Activated naive CD8-positive, alpha-beta T cell treated with anti-CD3 and anti-CD28 coated beads, Interleukin-2, amount 10 ng/mL, durations not matched to agents 7 days and 5 days (primary cell): Measurements from ENCODE around the gene RNF224. TPM values are rescaled to one million over a fixed set of nuclear protein-coding genes. Genes with fewer than 3 reads are reported as not detected.
"Not testable (repeated sequence)": the region's sequence is repeated elsewhere in the genome, so short reads cannot be mapped to it uniquely, and the experiment has no call there.

ENCODE experiments used
- ATAC-seq: fragments of 150-1000 bp; cut with Tn5 transposase; one replicate; pipeline ENCODE4 v1.10.0; 2021; ENCODE audit warnings: low read depth, moderate library complexity
- POLR2A ChIA-PET: fragments of 350-600 bp; sonication (Branson Sonifier 250); formaldehyde crosslinking; loops from one replicate; lab custom pipeline; 2021; ENCODE audit warnings: antibody characterized with exemption; lab: Charles Lee
- DNase-seq: peaks from one replicate; pipeline ENCODE4 v3.0.0; 2021
- H3K27ac Mint-ChIP-seq: one replicate; pipeline ENCODE4 v1.8.0; 2022; ENCODE audit warnings: mild to moderate bottlenecking, mixed read lengths
- H3K27me3 Mint-ChIP-seq: one replicate; pipeline ENCODE4 v1.8.0; 2022; ENCODE audit warnings: mild to moderate bottlenecking, moderate library complexity, mixed read lengths
- H3K36me3 Mint-ChIP-seq: one replicate; pipeline ENCODE4 v1.8.0; 2021; ENCODE audit warnings: mild to moderate bottlenecking, mixed read lengths
- H3K4me1 Mint-ChIP-seq: one replicate; pipeline ENCODE4 v1.8.0; 2021; ENCODE audit warnings: mixed read lengths
- H3K4me3 Mint-ChIP-seq: one replicate; pipeline ENCODE4 v1.8.0; 2022; ENCODE audit warnings: mild to moderate bottlenecking, moderate library complexity, mixed read lengths
- H3K9me3 Mint-ChIP-seq: one replicate; pipeline ENCODE4 v1.8.0; 2021; ENCODE audit warnings: mixed read lengths
- total RNA-seq, 2 experiments: library from RNA; stranded (reverse); gene quantifications; one replicate each; pipeline ENCODE4 v1.2.3, GENCODE V29; 2021

Gene RNF224
- total RNA-seq, 2 experiments from 2014 or later: not detected

- not testable (repeated sequence) for ATAC-seq, H3K27ac Mint-ChIP-seq, DNase-seq, H3K27me3 Mint-ChIP-seq, H3K9me3 Mint-ChIP-seq, H3K4me3 Mint-ChIP-seq
- POLR2A ChIA-PET: interaction anchor here (0.9 to 6.7 kb wide), 4 partner anchors 11 to 173 kb away, joined by 3 to 171 read pairs (median 4); partner anchors contain the start of genes NELFB, RNF208, SAPCD2 and STPG3
- Mint-ChIP-seq H3K36me3 (peaks cover 20% of the 10 kb centered on the region), H3K4me1 (peaks cover 23% of the 10 kb centered on the region)
Observed at GRCh38 chr9:137243266-137243625, 15.9 kb downstream of the RNF224 start.

DNA sequence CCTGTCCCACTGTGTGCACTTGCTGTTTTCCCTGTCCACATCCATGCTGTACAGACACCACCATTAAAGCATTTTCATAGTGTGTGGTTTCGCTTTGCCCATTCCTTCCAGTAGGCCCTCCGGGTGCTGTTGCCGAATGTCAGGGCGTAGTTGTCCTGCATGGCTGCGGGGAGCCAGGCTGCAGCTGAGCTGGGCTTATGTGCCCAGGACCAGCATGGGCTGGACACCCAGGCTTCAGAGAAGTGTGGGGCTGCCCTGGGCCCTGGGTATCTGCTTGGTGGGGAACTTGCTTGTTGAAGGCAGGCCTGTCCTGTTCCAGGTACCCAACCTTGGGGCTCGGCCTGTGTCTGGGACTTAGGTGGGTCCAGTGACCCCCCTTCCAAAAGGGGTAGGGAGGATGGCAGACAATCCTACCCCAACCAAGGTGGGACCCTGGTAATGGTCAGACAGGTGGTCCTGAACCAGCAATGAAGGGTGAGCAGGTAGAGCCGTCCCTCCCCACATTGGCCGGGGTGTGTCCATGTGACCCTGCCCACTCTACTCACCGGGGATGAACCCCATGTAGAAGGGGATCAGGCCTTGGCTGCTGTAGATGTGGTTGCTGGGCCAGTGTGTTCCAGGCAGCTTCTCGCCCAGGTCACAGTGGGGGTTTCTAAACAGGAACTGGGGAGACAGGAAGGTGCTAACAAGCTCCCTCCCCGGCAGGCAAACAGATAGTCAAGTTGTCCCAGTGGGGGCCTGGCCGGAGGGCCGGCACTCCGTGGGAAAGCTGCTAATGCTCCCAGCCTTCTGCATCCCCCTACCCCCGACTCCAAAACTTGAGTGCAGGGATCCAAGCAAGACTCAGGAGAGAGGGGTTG is 16.6 kb downstream of the RNF224 start:
- Mint-ChIP-seq H3K4me1 (peaks cover 21% of the 10 kb centered on the region), H3K27me3 (no peaks in the 10 kb centered on the region), H3K36me3 (peaks cover 20% of the 10 kb centered on the region), H3K27ac (peak overlapping the region; percentile 54), H3K9me3 (no peaks in the 10 kb centered on the region), H3K4me3 (no peak overlapping the region)
- ATAC-seq (no peak), DNase-seq (no peak)
- POLR2A ChIA-PET: interaction anchor here (1.7 to 6.7 kb wide), 2 partner anchors 10 to 174 kb away, joined by 5 to 171 read pairs; partner anchors contain the start of genes NELFB, SAPCD2 and STPG3

DNA sequence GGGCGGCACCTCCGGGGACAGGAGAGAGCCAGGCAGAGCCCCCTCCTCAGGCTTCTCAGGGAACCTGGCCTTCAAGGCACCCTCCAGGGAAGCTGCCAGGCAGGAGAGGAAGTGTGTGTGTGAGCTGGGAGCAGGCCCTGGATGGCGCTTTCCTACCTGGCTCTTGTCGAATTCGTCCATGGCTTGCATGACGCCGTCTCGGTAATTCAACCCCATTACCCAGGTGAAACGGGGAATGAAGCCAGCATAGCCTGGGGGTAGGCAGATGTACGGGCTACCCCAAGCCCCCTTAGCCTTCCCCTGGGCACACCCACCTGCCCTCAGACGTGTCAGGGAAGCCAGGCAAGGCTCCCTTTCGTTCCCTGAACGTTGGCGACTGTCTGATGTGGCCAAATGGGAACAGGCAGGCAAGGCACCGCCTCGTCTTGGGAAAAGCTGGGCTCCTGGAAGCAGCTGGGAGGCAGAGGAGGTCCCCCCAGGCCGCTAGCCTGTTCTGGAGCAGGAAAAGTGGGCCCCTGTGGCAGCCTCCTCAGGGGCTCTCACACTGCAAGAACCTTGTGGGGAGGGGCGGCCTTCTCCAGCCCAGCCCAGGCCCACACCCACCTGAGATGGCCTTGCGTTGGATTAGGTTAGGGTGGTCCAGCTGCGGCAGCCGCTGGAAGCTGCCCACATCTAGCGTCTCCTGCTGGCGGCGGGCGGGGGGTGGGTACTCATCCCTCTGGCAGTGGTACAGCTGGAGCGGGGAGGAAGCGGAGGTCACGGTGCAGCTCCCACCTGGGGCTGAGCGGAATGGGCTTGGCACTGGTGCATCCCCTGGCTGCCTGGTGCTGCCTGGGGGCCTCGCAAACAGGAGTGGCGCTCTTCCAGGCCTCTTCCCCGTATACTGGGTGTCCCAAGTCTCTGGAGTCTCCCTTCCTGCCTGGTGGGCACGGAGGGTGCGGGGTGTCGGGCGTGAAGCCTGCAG is 17.5 kb downstream of the RNF224 start:
- no peak for DNase-seq
- no peak for ATAC-seq
- H3K27ac Mint-ChIP-seq: peak overlapping the region; percentile 54
- POLR2A ChIA-PET: interaction anchor here (6.7 kb wide), 1 partner anchor 10 kb away, joined by 171 read pairs; the partner anchor contains the start of genes NELFB and STPG3
- H3K27me3 Mint-ChIP-seq: no peaks in the 10 kb centered on the region
- H3K4me3 Mint-ChIP-seq: no peak overlapping the region
- peaks cover 18% of the 10 kb centered on the region for H3K4me1 Mint-ChIP-seq
- peaks cover 20% of the 10 kb centered on the region for H3K36me3 Mint-ChIP-seq
- H3K9me3 Mint-ChIP-seq: no peaks in the 10 kb centered on the region

DNA sequence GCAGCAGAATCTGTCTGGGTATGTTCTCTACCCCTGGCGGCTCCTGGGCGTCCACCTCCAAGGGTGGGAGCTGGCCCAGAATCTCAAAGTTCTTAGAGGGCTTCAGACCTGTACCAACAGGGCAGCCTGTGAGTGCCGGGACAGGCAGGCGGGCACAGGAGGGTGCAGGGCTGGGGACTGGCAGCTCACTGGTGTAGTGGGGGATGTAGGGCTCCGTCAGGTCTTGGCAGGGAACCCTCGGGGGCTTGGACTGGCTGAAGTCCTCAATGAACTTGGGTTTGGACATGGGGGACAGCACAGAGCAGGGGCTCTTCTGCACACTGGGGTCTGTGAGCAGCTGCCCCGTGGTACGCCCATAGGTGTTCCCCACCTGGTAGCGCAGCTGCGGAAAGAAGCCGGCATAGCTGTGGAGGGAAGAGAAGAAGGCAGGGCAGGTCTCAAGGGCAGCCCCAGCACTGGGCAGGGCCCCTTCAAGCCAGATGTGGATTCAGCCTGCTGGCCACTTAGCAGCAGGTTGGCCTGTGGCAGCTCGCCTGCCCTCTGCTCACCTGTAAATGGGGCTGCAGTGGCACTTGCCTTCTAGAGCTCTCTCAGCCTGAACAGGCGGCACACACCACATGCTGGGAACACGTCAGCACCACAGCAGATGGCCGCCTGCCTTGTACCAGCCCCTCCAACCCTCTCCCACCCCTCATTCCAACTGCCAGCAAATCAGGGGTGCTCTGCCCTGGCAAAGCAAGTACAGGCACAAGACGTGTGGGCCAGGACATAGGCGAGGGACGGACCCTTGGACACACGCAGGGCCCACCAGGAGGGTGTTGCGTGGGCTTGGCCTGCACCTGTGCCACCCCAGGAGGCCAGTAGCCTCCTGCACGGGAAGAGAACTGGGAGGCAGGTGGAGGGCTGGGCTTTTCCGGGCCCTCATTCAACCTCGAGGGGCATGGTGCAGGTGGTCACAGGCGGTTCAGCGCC is 18.4 kb downstream of the RNF224 start:
- Mint-ChIP-seq H3K36me3 (peaks cover 20% of the 10 kb centered on the region), H3K4me3 (no peak overlapping the region), H3K27me3 (no peaks in the 10 kb centered on the region), H3K9me3 (no peaks in the 10 kb centered on the region), H3K4me1 (peaks cover 16% of the 10 kb centered on the region), H3K27ac (no peak overlapping the region)
- POLR2A ChIA-PET: interaction anchor here (6.7 kb wide), 1 partner anchor 9 kb away, joined by 171 read pairs; the partner anchor contains the start of genes NELFB and STPG3
- no peak for ATAC-seq
- DNase-seq: peak; percentile 36

- Mint-ChIP-seq H3K27me3 (no peaks in the 10 kb centered on the region), H3K4me3 (no peak overlapping the region), H3K36me3 (peaks cover 13% of the 10 kb centered on the region), H3K4me1 (peaks cover 15% of the 10 kb centered on the region), H3K27ac (no peak overlapping the region), H3K9me3 (no peaks in the 10 kb centered on the region)
- ATAC-seq (no peak), DNase-seq (no peak)
- POLR2A ChIA-PET: interaction anchor here (1.2 kb wide), 1 partner anchor 21 kb away, joined by 3 read pairs; the partner anchor contains the start of gene RNF224
Observed at GRCh38 chr9:137247135-137247915, 20.0 kb downstream of the RNF224 start.

GRCh38 chr9:137247916-137248175 is 20.5 kb downstream of the RNF224 start:
- DNase-seq: no peak
- H3K4me3 Mint-ChIP-seq: no peak overlapping the region
- H3K36me3 Mint-ChIP-seq: peaks cover 8% of the 10 kb centered on the region
- no peaks in the 10 kb centered on the region for H3K27me3 Mint-ChIP-seq
- peaks cover 10% of the 10 kb centered on the region for H3K4me1 Mint-ChIP-seq
- no peaks in the 10 kb centered on the region for H3K9me3 Mint-ChIP-seq
- no peak for ATAC-seq
- no peak overlapping the region for H3K27ac Mint-ChIP-seq
- POLR2A ChIA-PET: interaction anchor here (1.2 kb wide), 1 partner anchor 21 kb away, joined by 3 read pairs; the partner anchor contains the start of gene RNF224

GRCh38 chr9:137250329-137251193 is 23.3 kb downstream of the RNF224 start:
- POLR2A ChIA-PET: interaction anchor here (0.6 to 7.2 kb wide), 3 partner anchors 8 to 183 kb away, joined by 5 to 171 read pairs (median 14); partner anchors contain the start of gene TUBB4B
- Mint-ChIP-seq H3K36me3 (no peaks in the 10 kb centered on the region), H3K9me3 (no peaks in the 10 kb centered on the region), H3K27me3 (no peaks in the 10 kb centered on the region), H3K4me3 (no peak overlapping the region), H3K4me1 (peaks cover 5% of the 10 kb centered on the region), H3K27ac (no peak overlapping the region)
- DNase-seq (peak; percentile 32), ATAC-seq (no peak)

DNA sequence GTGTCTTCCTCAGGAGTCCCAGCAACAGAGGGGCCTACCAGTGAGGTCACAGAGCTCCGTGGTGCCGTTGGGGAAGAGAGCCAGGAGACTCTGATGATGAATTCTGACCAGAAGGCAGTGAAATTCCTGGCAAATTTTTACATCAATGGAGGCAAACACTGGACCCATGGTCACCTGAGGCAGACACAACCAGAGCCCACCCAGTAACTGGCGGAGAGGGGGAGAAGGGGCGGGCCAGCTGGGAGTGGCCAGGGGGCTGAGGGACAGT is 23.8 kb downstream of the RNF224 start, which contains the start of gene STPG3:
STPG3 (plus strand) TSS at position 93 of the 268 bp plus-strand sequence; CDS start at position 94, 1 bp downstream.
- ATAC-seq (no peak), DNase-seq (no peak)
- no peak within 1 kb of the TSS for H3K27ac Mint-ChIP-seq
- H3K4me3 Mint-ChIP-seq: no peak within 1 kb of the TSS
- POLR2A ChIA-PET: interaction anchor here (7.2 kb wide), 1 partner anchor 8 kb away, joined by 171 read pairs; the partner anchor contains the start of gene TUBB4B
- H3K4me1 Mint-ChIP-seq: peaks cover 5% of the 10 kb centered on the region
- H3K9me3 Mint-ChIP-seq: no peaks in the 10 kb centered on the region
- H3K36me3 Mint-ChIP-seq: no peaks in the 10 kb centered on the region
- no peaks in the 10 kb centered on the region for H3K27me3 Mint-ChIP-seq

GRCh38 chr9:137251490-137252268 is 24.4 kb downstream of the RNF224 start:
- Mint-ChIP-seq H3K9me3 (no peaks in the 10 kb centered on the region), H3K4me3 (no peak overlapping the region), H3K27ac (no peak overlapping the region), H3K27me3 (no peaks in the 10 kb centered on the region), H3K4me1 (peaks cover 5% of the 10 kb centered on the region), H3K36me3 (no peaks in the 10 kb centered on the region)
- DNase-seq (peak; percentile 31), ATAC-seq (no peak)
- POLR2A ChIA-PET: interaction anchor here (7.2 kb wide), 1 partner anchor 9 kb away, joined by 171 read pairs; the partner anchor contains the start of gene TUBB4B
